IMR-90 (cell line): ENCODE measurements around the gene SLC4A7. TPM values are rescaled to one million over a fixed set of nuclear protein-coding genes. Genes with fewer than 3 reads are reported as not detected.
A peak's percentile ranks its signal among the peaks of the same experiment; 100 is the strongest.

Experiments used
- ATAC-seq: fragments of 200-7000 bp; cut with Tn5 transposase; 2 replicates; pipeline ENCODE4 v1.9.1; 2020; ENCODE audit warnings: low read depth, mild to moderate bottlenecking, moderate library complexity
- BruUV-seq: library from RNA; stranded (reverse); fragments of 400-500 nt; replicated peaks from 2 replicates; lab custom pipeline; 2021; lab: Mats Ljungman, UMichigan
- CTCF ChIA-PET: fragments of 300-600 bp; formaldehyde crosslinking; extraction: SDS; loops from one replicate; lab custom pipeline; 2021; ENCODE audit warnings: antibody characterized with exemption; lab: Yijun Ruan, JAX
- POLR2A ChIA-PET: fragments of 300-600 bp; sonication (Branson Sonifier 250); formaldehyde crosslinking; loops from one replicate; lab custom pipeline; 2022; ENCODE audit warnings: antibody characterized with exemption; ENCODE audit not compliant: unreplicated experiment; lab: Charles Lee
- DNase-seq: peaks from one replicate; pipeline ENCODE4 v3.0.0; 2013
- H2AFZ ChIP-seq: replicated peaks from 2 replicates; pipeline ENCODE3; 2013; ENCODE audit warnings: low read length, mild to moderate bottlenecking; ENCODE audit not compliant: poor library complexity
- H2AK5ac ChIP-seq: 2 replicates; pipeline ENCODE4 v1.6.1; 2013; ENCODE audit warnings: low read depth, low read length, inconsistent platforms
- H2AK9ac ChIP-seq: replicated peaks from 2 replicates; pipeline ENCODE3; 2013; ENCODE audit warnings: mild to moderate bottlenecking, low read depth, low read length, moderate library complexity; ENCODE audit not compliant: poor library complexity
- H2BK120ac ChIP-seq: 2 replicates; pipeline ENCODE4 v1.6.1; 2013; ENCODE audit warnings: low read depth, low read length, inconsistent platforms
- H2BK15ac ChIP-seq: 3 replicates; pipeline ENCODE4 v1.6.1; 2013; ENCODE audit warnings: low read depth, low read length, inconsistent platforms
- H2BK20ac ChIP-seq: 2 replicates; pipeline ENCODE4 v1.6.1; 2013; ENCODE audit warnings: low read depth, mild to moderate bottlenecking, inconsistent platforms, low read length, moderate library complexity
- H2BK5ac ChIP-seq: 2 replicates; pipeline ENCODE4 v1.6.1; 2013; ENCODE audit warnings: mild to moderate bottlenecking, low read depth, low read length, inconsistent platforms; ENCODE audit not compliant: poor library complexity, severe bottlenecking
- H3K14ac ChIP-seq: replicated peaks from 2 replicates; pipeline ENCODE4 v1.6.1; 2013; ENCODE audit warnings: low read depth, low read length, inconsistent platforms
- H3K18ac ChIP-seq: 2 replicates; pipeline ENCODE4 v1.6.1; 2013; ENCODE audit warnings: low read depth, low read length, control low read depth
- H3K23ac ChIP-seq: 2 replicates; pipeline ENCODE4 v1.6.1; 2013; ENCODE audit warnings: low read depth, low read length, inconsistent platforms
- H3K27ac ChIP-seq: 2 replicates; pipeline ENCODE4 v1.5.1; 2013; ENCODE audit warnings: mild to moderate bottlenecking, control low read depth, low read length; ENCODE audit not compliant: insufficient read depth
- H3K27me3 ChIP-seq: 2 replicates; pipeline ENCODE4 v1.6.1; 2013; ENCODE audit warnings: low read length; ENCODE audit not compliant: control insufficient read depth, insufficient read depth
- H3K36me3 ChIP-seq: 2 replicates; pipeline ENCODE4 v1.6.1; 2013; ENCODE audit warnings: low read length, mixed read lengths; ENCODE audit not compliant: control insufficient read depth, insufficient read depth
- H3K4ac ChIP-seq: 2 replicates; pipeline ENCODE4 v1.6.1; 2013; ENCODE audit warnings: low read depth, low read length, inconsistent platforms
- H3K4me1 ChIP-seq: 2 replicates; pipeline ENCODE4 v1.6.1; 2013; ENCODE audit warnings: low read length, mixed read lengths; ENCODE audit not compliant: control insufficient read depth, insufficient read depth
- H3K4me2 ChIP-seq: 2 replicates; pipeline ENCODE4 v1.6.1; 2013; ENCODE audit warnings: low read depth, mild to moderate bottlenecking, control low read depth, low read length, moderate library complexity
- H3K4me3 ChIP-seq: 2 replicates; pipeline ENCODE4 v1.5.1; 2013; ENCODE audit warnings: low read depth, mild to moderate bottlenecking, control low read depth, low read length, moderate library complexity; ENCODE audit not compliant: insufficient read depth
- H3K56ac ChIP-seq: 2 replicates; pipeline ENCODE4 v1.6.1; 2013; ENCODE audit warnings: low read length, inconsistent platforms; ENCODE audit not compliant: insufficient read depth; ENCODE audit errors: extremely low read depth
- H3K79me1 ChIP-seq, 2 experiments: 2 replicates each; pipeline ENCODE4 v1.6.1; 2013; ENCODE audit warnings: low read length in 2 of 2, inconsistent platforms in 1 of 2, low read depth in 1 of 2
- H3K9ac ChIP-seq: 2 replicates; pipeline ENCODE4 v1.6.1; 2013; ENCODE audit warnings: low read depth, low read length, control low read depth
- H3K9me1 ChIP-seq: 2 replicates; pipeline ENCODE4 v1.6.1; 2013; ENCODE audit warnings: low read length, inconsistent platforms; ENCODE audit not compliant: insufficient read depth
- H3K9me3 ChIP-seq: 2 replicates; pipeline ENCODE4 v1.6.1; 2013; ENCODE audit warnings: low read length; ENCODE audit not compliant: control insufficient read depth, insufficient read depth
- H4K20me1 ChIP-seq: 2 replicates; pipeline ENCODE4 v1.6.1; 2013; ENCODE audit warnings: low read length, inconsistent platforms; ENCODE audit not compliant: insufficient read depth
- H4K5ac ChIP-seq: 2 replicates; pipeline ENCODE4 v1.6.1; 2013; ENCODE audit warnings: mild to moderate bottlenecking, low read depth, low read length, control low read depth
- H4K8ac ChIP-seq, 2 experiments: 2 replicates each; pipeline ENCODE4 v1.6.1; 2013; ENCODE audit warnings: low read depth in 2 of 2, low read length in 2 of 2, control low read depth in 1 of 2, inconsistent platforms in 1 of 2
- H4K91ac ChIP-seq: 2 replicates; pipeline ENCODE4 v1.6.1; 2013; ENCODE audit warnings: low read depth, low read length, inconsistent platforms; ENCODE audit not compliant: insufficient read depth
- BHLHE40 ChIP-seq: fragments of 150-350 bp; IDR thresholded peaks from 2 replicates; pipeline ENCODE4 v1.6.1; 2016; ENCODE audit warnings: mild to moderate bottlenecking, low read depth, low read length
- CTCF ChIP-seq: conservative IDR thresholded peaks from 2 replicates; pipeline ENCODE4 v1.5.1; 2012; ENCODE audit warnings: mild to moderate bottlenecking, low read depth, low read length, improper control_type of control experiment
- MAFK ChIP-seq: IDR thresholded peaks from 2 replicates; pipeline ENCODE4 v1.6.1; 2012; ENCODE audit warnings: low read depth, low read length, improper control_type of control experiment
- MAZ ChIP-seq: IDR thresholded peaks from 2 replicates; pipeline ENCODE4 v1.6.1; 2012; ENCODE audit warnings: low read depth, mild to moderate bottlenecking, low read length, improper control_type of control experiment, moderate library complexity, borderline replicate concordance
- MXI1 ChIP-seq: IDR thresholded peaks from 2 replicates; pipeline ENCODE4 v1.6.1; 2012; ENCODE audit warnings: low read depth, mild to moderate bottlenecking, low read length, moderate library complexity, borderline replicate concordance
- POLR2A ChIP-seq: IDR thresholded peaks from 2 replicates; pipeline ENCODE4 v1.6.1; 2012; ENCODE audit warnings: mild to moderate bottlenecking, low read depth, low read length
- RCOR1 ChIP-seq: IDR thresholded peaks from 2 replicates; pipeline ENCODE4 v1.6.1; 2012; ENCODE audit warnings: mild to moderate bottlenecking, low read length, improper control_type of control experiment; ENCODE audit not compliant: insufficient replicate concordance
- RFX5 ChIP-seq: IDR thresholded peaks from 2 replicates; pipeline ENCODE4 v1.8.0; 2012; ENCODE audit warnings: low read depth, mild to moderate bottlenecking, low read length, moderate library complexity
- SMC3 ChIP-seq: fragments of 150-350 bp; IDR thresholded peaks from 2 replicates; pipeline ENCODE4 v1.6.1; 2016; ENCODE audit warnings: low read depth, mild to moderate bottlenecking, antibody characterized with exemption, low read length, moderate library complexity
- WGBS, 2 experiments: methylation state at CpG; one replicate each; pipeline versions ENCODE4 v1.1.5 to v1.1.7; 2013; ENCODE audit warnings: missing lambda C conversion rate in 2 of 2; ENCODE audit not compliant: insufficient read length in 1 of 2; ENCODE audit errors: extremely low coverage in 2 of 2; 5-methylcytosine and 5-hydroxymethylcytosine counted together
- dilution Hi-C: fragments of 300-500 bp; cut with HindIII; formaldehyde crosslinking; loops from one replicate; pipeline ENCODE4 v1.14.3; 2018; ENCODE audit warnings: low sequenced_read_pairs; ENCODE audit not compliant: unreplicated experiment
- in situ Hi-C: fragments of 300-500 bp; cut with MboI; formaldehyde crosslinking; loops from 3 replicates; pipeline ENCODE4 v1.14.3; 2019; ENCODE audit warnings: low sequenced_read_pairs, inconsistent platforms, mixed read lengths
- intact Hi-C: fragments of 100-400 bp; cut with micrococcal nuclease; formaldehyde crosslinking; loops from 2 replicates; pipeline ENCODE4 v1.10.0; 2022
- polyA plus RNA-seq, 3 experiments: library from polyadenylated mRNA; depleted of rRNA; stranded (reverse); fragments of >200 nt; gene quantifications; 2 replicates each; pipeline ENCODE4 v1.2.3, GENCODE V29; 2012; ENCODE audit warnings: low replicate concordance in 1 of 3
- total RNA-seq: library from RNA; depleted of rRNA; stranded (reverse); fragments of >200 nt; gene quantifications from 2 replicates; pipeline ENCODE4 v1.2.3, GENCODE V29; 2012
- TF ChIP-seq, protein P1 (sequence below): fragments of 150-350 bp; IDR thresholded peaks from 2 replicates; pipeline ENCODE4 v1.6.1; 2017; ENCODE audit warnings: mild to moderate bottlenecking, antibody characterized with exemption, low read length, low read depth
- TF ChIP-seq, protein P2 (sequence below): fragments of 150-350 bp; IDR thresholded peaks from 2 replicates; pipeline ENCODE4 v1.6.1; 2016; ENCODE audit warnings: low read depth, mild to moderate bottlenecking, low read length, moderate library complexity, borderline replicate concordance

SLC4A7 gene
- total and polyA plus RNA-seq, 2 of the 4 experiments (the other 2 are of a cell fraction) = 17.7 to 50.4 TPM

DNA sequence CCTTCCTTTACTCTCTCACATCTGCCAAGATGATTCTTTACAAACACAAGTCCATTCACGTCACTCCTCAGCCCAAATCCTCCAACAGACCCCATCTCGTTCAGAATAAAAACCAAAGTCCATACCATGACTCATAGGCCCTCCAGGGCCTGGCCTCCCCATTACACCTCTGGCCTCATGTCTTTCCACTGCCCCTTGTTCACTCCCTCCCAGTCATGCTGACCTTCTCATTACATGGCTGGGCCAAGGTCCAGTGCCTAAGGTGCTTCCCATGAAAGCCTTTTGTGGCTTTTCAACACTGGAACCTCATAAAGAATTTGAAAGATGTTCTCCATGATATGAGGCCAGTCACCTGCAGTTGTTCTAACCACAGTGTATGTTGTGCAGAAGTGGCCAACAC is 159.5 kb downstream of the SLC4A7 start:
- TF ChIP-seq RFX5 (no peak), MAZ (no peak), BHLHE40 (no peak), POLR2A (no peak), MAFK (no peak), MXI1 (no peak), SMC3 (no peak), CTCF (no peak), RCOR1 (no peak)
- TF ChIP-seq, protein P1, sequence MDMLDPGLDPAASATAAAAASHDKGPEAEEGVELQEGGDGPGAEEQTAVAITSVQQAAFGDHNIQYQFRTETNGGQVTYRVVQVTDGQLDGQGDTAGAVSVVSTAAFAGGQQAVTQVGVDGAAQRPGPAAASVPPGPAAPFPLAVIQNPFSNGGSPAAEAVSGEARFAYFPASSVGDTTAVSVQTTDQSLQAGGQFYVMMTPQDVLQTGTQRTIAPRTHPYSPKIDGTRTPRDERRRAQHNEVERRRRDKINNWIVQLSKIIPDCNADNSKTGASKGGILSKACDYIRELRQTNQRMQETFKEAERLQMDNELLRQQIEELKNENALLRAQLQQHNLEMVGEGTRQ = no peak
- TF ChIP-seq, protein P2, sequence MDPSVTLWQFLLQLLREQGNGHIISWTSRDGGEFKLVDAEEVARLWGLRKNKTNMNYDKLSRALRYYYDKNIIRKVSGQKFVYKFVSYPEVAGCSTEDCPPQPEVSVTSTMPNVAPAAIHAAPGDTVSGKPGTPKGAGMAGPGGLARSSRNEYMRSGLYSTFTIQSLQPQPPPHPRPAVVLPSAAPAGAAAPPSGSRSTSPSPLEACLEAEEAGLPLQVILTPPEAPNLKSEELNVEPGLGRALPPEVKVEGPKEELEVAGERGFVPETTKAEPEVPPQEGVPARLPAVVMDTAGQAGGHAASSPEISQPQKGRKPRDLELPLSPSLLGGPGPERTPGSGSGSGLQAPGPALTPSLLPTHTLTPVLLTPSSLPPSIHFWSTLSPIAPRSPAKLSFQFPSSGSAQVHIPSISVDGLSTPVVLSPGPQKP = no peak
- in situ Hi-C loops = no loop called here
- CTCF ChIA-PET = no interaction called here
- Histone ChIP-seq H3K36me3 (no peaks in the 10 kb centered on the region), H2AK5ac (peak overlapping the region; percentile 95), H3K4me1 (peaks cover 24% of the 10 kb centered on the region), H2BK5ac (peak overlapping the region; percentile 96), H4K91ac (peak overlapping the region; percentile 96), H3K9ac (no peak overlapping the region), H2AFZ (no peak overlapping the region), H4K5ac (no peak overlapping the region), H3K23ac (peak overlapping the region; percentile 97; the same call in 1 of the 2 replicates), H3K4me3 (no peak overlapping the region), H2AK9ac (peak overlapping the region; percentile 22), H3K79me1 (peaks cover 0 to 11% of the 10 kb centered on the region in 2 experiments; a peak in 3 of 4 replicates), H3K4me2 (no peak overlapping the region), H3K18ac (peak overlapping the region; percentile 99), H2BK120ac (peak overlapping the region; percentile 99), H3K27ac (peak overlapping the region; percentile 41; the same call in 1 of the 2 replicates), H2BK15ac (peak overlapping the region; percentile 99), H3K4ac (peak overlapping the region; percentile 99), H3K27me3 (no peaks in the 10 kb centered on the region), H2BK20ac (peak overlapping the region; percentile 99), H3K56ac (no peak overlapping the region), H3K9me1 (peaks cover 23% of the 10 kb centered on the region), H3K9me3 (no peaks in the 10 kb centered on the region), H4K20me1 (no peaks in the 10 kb centered on the region), H3K14ac (peak overlapping the region; percentile 98), H4K8ac (peak overlapping the region; percentile 72 to 93; a peak in 2 of 4 replicates)
- WGBS, 2 experiments = 67% methylated on average over 1 of the region's 2 CpGs; no CpG with 5 or more reads in 1 of the 2 experiments
- DNase-seq (no peak), ATAC-seq (no peak)
- no TSS peak for BruUV-seq
- POLR2A ChIA-PET = no interaction called here
- intact Hi-C loops = no loop called here
- dilution Hi-C loops = no loop called here
